Activated T-cell treated with anti-CD3 and anti-CD28 coated beads, Interleukin-2, amount 50 U/mL, for 24 hours (primary cell): ENCODE measurements around the gene BICD2.
A peak's percentile ranks its signal among the peaks of the same experiment; 100 is the strongest.

Experiments used
- DNase-seq: peaks from one replicate; pipeline ENCODE4 v3.0.0-alpha.2; 2020
- H3K27ac Mint-ChIP-seq: 2 replicates; pipeline ENCODE4 v1.8.0; 2020; ENCODE audit warnings: mild to moderate bottlenecking, mixed read lengths
- H3K27me3 Mint-ChIP-seq: 2 replicates; pipeline ENCODE4 v1.8.0; 2020; ENCODE audit warnings: mixed read lengths
- H3K36me3 Mint-ChIP-seq: 2 replicates; pipeline ENCODE4 v1.8.0; 2020; ENCODE audit warnings: low read depth, mixed read lengths
- H3K4me1 Mint-ChIP-seq: 2 replicates; pipeline ENCODE4 v1.8.0; 2020; ENCODE audit warnings: low read depth, mixed read lengths
- H3K4me3 Mint-ChIP-seq: 2 replicates; pipeline ENCODE4 v1.8.0; 2020; ENCODE audit warnings: mild to moderate bottlenecking, moderate library complexity, mixed read lengths
- H3K9me3 Mint-ChIP-seq: 2 replicates; pipeline ENCODE4 v1.8.0; 2020; ENCODE audit warnings: mixed read lengths

The BICD2 gene

DNA sequence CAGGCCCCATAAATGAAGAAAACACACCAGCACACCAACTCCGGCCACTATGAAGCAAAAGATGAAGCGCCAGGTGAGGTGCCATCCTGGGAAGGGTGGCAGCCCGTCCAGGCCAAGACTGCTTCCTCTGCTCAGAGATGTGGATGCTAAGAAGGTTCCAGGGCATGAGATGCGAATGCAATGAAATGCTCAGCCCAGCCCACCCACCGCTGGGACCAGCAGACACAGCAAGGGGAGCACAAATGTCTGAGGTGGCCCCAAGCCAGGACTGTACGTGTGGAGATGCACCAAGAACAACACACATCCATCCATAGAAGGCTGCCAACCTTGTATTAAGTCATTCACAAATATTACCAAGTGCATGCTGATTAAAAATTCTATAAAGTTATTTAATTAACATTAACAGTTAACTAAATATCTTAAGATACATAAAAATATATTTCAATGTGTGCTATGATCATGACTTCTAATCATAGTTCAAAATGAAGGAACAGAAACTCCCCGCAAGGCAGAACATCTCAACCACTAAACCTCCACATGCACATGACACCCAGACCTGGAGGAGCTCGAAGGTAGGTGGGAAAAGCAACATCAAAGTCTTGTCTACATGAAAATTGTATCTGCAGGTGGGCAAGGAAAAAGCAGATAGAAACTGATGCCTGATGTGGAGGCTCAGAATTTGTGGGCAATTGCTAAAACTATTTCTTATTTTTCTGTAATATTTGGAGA lies 43.7 kb downstream of the BICD2 start:
- Mint-ChIP-seq H3K27me3 (no peaks in the 10 kb centered on the region), H3K36me3 (peaks cover 90% of the 10 kb centered on the region), H3K4me1 (peaks cover 2% of the 10 kb centered on the region), H3K4me3 (no peak overlapping the region), H3K9me3 (no peaks in the 10 kb centered on the region), H3K27ac (no peak overlapping the region)
- DNase-seq, result no peak

DNA sequence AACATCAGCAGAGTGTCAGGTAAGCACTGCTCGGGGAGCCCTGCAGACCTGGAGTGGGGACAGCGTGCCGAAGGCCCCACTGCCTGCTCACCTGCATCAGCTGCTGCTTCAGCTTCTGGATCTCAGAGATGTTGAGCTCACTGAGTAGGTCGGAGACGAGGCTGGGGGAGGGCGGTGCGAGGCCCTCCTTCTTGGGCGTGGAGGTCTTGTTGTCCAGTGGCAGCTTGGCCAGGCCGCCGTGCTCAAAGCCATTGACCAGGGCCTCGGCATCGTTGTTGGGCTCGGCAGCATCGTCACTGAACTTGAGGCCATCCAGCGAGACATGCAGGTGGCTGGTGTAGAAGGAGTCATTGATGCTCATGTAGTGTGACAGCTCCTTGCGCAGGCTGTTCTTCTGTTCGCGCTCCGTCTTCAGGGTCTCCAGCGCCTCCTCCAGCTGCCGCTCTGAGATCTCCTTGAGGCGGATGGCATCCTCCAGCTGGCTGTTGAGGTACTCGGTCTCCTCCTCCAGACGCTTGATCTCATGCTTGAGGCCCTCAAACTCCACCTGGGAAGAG lies 44.3 kb downstream of the BICD2 start:
- H3K4me1 Mint-ChIP-seq, result peaks cover 2% of the 10 kb centered on the region
- H3K27me3 Mint-ChIP-seq, result no peaks in the 10 kb centered on the region
- H3K9me3 Mint-ChIP-seq, result no peaks in the 10 kb centered on the region
- no peak for DNase-seq
- no peak overlapping the region for H3K27ac Mint-ChIP-seq
- peaks cover 90% of the 10 kb centered on the region for H3K36me3 Mint-ChIP-seq
- H3K4me3 Mint-ChIP-seq, result no peak overlapping the region

DNA sequence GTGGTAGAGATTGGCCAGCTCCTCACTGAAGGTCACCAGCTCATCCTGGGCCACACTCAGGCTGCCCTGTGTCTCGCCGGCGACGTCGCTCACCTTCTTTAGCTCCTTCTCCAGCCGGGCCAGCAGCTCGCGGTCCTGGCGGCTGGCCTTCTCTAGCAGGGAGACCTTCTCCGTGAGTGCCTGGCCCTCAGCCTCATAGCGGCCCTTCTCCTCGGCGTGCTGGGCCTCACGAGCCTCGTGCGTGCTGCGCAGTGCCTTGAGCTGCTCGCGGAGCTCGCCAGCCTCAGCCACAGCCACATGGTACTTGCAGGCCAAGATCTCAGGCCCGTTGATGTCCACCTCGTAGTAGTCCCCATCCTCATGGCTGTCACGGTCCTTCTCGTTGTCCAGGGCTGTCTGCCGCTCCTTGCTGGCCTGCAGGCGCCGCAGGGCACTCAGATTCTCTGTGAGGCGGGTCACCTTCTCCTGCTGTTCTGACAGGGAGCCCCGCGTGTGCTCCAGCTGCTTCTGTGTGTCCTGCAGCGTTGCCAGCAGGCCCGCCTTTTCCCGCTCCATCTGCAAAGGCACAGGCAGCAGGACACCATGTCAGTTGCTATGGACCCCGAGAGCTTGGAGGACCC lies 45.5 kb downstream of the BICD2 start:
- Mint-ChIP-seq H3K36me3 (peaks cover 96% of the 10 kb centered on the region), H3K4me1 (no peaks in the 10 kb centered on the region), H3K9me3 (no peaks in the 10 kb centered on the region), H3K4me3 (no peak overlapping the region), H3K27me3 (no peaks in the 10 kb centered on the region), H3K27ac (peak overlapping the region; percentile 26)
- no peak for DNase-seq

DNA sequence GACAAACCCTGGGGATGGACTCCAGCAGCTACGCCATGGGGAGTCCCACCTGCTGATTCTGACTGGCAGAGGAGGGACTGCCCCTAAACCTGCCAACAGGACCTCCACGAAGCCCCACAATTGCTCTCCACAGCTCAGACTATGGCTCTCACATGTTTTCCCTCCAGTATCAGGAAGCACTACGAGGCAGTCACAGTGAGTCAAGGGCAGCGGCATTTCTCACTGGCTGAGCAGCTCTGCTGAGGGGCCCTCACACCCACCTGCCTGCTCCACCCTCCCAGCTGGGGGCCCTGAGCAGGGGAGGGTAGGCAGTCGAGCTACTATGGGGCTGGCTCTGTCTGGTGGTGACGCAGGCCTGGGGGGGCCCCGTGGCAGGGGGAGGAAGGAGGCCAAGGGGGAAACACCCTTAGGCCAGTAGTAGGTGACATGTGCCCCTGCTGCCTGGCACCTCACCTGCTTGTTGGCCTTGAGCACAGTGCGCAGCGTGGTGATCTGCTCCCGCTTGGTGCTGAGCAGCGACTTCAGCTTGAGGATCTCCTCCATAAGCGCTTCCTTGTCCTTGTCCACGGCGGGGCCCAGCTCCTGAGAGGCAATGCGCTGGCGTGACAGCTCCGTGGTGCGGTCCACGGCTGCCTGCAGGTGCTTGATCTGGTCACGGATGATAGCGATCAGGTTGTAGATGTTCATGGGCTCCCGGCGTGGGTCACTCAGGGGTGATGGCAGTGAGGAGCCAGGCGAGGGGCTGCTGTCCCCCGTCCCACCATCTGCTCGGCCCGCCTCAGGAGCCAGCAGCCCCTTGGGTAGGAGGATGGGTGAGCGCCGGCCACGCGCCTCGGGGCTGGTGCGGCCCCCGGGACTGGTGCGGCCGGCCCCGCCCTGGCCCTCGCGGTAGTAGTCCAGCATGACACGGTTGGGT lies 46.3 kb downstream of the BICD2 start:
- DNase-seq, result no peak
- Mint-ChIP-seq H3K36me3 (peaks cover 98% of the 10 kb centered on the region), H3K9me3 (no peaks in the 10 kb centered on the region)

DNA sequence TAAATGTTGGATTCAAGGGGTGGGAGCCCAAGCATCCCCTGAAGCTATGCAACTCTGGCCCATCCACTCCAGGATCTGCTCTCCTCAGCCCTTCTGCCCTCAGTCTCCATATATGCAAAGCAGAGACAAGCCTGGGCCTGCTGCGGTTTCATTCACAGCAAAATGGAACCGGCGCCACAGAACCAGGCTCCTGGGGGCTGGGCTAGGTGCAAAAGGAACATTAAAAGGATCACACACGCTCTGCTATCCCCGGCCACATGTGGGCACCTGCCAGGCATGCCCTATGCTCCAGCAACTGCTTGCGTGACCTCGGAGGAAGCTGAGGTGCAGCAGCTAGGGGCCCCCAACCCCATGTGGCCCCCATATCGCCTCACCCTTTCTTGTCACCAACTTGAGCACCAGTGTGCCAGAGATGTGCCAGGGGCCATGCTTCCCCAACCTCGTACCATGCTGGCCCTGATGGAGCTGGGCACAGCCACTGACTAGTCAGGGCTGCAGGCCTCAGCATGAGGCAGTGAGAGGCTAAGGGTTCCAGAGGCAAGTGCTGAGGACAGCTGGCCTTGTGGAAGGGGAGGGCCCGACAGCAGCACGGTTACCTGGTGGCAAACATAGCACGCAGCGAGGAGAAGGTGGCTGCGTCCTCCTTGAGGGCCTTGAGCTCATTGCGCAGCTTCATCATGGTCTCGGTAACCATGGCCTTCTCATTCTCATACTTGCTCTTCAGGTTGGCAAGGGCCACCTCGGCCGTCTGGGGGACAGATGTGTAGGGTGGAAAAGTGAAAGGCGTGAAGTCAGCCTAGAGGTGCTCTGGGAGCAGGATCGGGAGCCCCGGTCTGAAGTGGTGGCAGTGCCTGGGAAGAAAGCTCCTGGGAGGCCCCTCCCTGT lies 47.2 kb downstream of the BICD2 start:
- Mint-ChIP-seq H3K36me3 (peaks cover 98% of the 10 kb centered on the region), H3K27me3 (no peaks in the 10 kb centered on the region), H3K27ac (no peak overlapping the region), H3K9me3 (no peaks in the 10 kb centered on the region), H3K4me1 (peaks cover 10% of the 10 kb centered on the region), H3K4me3 (no peak overlapping the region)
- no peak for DNase-seq

More for the DNA sequence above, 46.3 kb downstream of the BICD2 start:
- Mint-ChIP-seq H3K27me3 (no peaks in the 10 kb centered on the region), H3K27ac (no peak overlapping the region), H3K4me3 (no peak overlapping the region), H3K4me1 (peaks cover 3% of the 10 kb centered on the region)

DNA sequence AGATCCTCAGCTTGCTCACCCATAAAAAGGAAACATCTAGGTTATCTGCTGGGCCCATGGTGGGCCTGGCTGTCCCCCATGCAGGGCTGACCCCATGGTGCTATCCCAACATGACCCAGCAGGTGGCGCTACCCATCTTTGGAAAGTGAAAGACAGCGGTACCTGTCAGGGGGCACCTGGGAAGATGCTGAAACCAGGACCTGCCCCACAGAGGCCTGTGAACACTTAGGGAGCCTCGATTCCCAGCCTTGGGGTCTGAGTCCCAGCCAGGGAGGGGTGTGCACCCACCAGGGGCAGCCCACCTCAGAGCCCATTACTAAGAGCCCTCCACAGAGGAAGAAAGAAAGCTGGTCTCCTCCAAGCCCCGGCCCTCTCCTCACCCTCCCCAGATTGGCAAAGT lies 48.1 kb downstream of the BICD2 start:
- Mint-ChIP-seq H3K27me3 (no peaks in the 10 kb centered on the region), H3K4me3 (no peak overlapping the region), H3K4me1 (peaks cover 18% of the 10 kb centered on the region), H3K36me3 (peaks cover 96% of the 10 kb centered on the region), H3K9me3 (no peaks in the 10 kb centered on the region), H3K27ac (no peak overlapping the region)
- DNase-seq, result peak; percentile 90

DNA sequence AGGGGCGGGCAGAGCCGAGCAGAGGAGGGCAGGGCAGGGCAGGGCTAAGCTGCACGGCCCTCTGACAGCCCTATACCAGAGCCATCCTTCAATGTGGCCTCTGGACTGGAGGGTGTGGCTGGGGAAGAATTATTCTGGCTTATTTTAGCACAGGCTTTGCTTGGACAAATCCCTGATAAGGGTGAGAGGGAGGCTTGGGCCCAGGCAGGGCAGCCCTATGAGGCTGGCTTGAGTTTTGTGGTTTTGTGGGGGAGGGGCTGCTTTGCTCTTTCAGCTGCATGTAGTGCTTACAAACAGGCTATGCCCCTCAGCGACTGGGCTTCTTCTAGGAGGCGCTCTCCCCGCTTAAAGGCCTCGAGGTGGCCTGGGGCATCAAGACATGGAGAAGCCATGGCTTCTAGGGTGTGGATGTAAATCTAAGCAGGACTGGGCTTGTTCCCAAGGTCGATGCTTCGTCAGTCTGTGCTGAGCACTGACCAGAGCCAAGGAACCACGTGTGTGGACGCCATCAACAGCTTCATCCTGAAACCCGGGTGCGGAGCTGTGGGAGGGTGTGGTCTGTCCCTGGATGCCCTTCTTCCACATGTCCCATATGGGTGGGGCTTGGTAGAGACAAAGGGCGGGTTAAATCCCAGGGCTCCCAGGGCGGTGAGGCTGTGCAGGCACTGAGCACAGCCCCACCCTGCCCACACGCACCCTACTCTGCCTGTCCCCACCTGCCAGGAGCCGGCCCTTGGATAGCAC lies 49.0 kb downstream of the BICD2 start:
- no peak for DNase-seq
- Mint-ChIP-seq H3K27me3 (no peaks in the 10 kb centered on the region), H3K36me3 (peaks cover 97% of the 10 kb centered on the region), H3K4me1 (peaks cover 23% of the 10 kb centered on the region), H3K27ac (no peak overlapping the region), H3K9me3 (no peaks in the 10 kb centered on the region), H3K4me3 (no peak overlapping the region)

DNA sequence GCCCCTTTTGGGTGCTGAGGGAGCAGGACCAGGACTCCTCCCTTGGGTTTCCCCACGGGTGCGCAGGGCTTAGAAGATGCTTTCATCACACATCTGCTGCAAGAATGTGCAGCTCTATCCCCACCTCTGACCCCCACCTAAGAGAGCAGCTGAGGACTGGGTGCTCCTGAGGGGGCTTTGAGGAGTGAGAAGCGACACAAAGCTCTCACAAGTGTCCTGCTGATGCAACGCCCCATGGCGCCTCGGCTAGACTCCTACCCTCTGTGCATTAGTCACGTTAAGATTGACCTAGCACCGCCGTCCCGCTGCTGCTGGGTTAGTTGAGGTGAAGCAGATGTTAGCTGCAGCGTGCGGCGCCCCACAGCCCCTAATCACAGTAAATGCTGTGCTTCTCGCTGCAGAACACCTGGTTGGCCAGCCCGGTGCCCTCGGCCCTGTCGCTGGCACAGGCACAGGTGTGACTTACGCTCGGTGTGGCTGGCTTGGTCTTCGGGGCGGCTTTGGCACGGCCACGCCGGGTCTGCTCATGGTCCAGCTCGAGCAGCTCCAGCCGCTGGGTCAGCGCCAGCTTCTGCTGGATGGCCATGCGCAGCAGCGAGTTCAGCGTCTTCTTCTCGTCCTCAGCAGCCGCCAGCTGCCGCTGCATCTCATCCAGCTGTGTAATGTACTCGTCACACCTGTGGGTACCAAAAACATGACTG lies 49.7 kb downstream of the BICD2 start:
- peaks cover 23% of the 10 kb centered on the region for H3K4me1 Mint-ChIP-seq
- no peaks in the 10 kb centered on the region for H3K9me3 Mint-ChIP-seq
- H3K27ac Mint-ChIP-seq, result no peak overlapping the region

DNA sequence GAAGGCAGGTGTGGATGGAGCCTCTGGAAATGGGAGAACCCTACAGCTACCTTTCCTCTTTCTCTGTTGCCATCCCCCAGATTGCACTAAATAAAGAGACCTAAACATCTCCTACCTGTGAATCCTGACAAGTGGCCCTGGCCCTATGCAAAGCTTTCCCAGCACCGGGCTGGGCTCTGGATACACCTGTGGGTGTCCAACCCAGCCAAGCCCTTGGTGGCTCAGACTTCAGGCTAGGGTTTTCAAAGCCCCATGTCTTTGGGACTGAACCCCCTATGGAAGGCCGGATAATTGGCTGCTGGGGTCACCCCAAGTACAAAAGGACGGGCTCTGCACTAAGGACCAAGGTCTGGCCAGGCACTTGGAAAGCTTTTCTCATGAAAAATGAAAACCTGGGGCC lies 50.6 kb downstream of the BICD2 start:
- H3K27ac Mint-ChIP-seq, result peak overlapping the region; percentile 16
- no peak overlapping the region for H3K4me3 Mint-ChIP-seq
- no peak for DNase-seq
- peaks cover 23% of the 10 kb centered on the region for H3K4me1 Mint-ChIP-seq
- H3K27me3 Mint-ChIP-seq, result no peaks in the 10 kb centered on the region
- H3K9me3 Mint-ChIP-seq, result no peaks in the 10 kb centered on the region
- peaks cover 92% of the 10 kb centered on the region for H3K36me3 Mint-ChIP-seq

More for the DNA sequence above, 49.7 kb downstream of the BICD2 start:
- H3K4me3 Mint-ChIP-seq, result no peak overlapping the region
- peaks cover 96% of the 10 kb centered on the region for H3K36me3 Mint-ChIP-seq
- DNase-seq, result no peak
- no peaks in the 10 kb centered on the region for H3K27me3 Mint-ChIP-seq

DNA sequence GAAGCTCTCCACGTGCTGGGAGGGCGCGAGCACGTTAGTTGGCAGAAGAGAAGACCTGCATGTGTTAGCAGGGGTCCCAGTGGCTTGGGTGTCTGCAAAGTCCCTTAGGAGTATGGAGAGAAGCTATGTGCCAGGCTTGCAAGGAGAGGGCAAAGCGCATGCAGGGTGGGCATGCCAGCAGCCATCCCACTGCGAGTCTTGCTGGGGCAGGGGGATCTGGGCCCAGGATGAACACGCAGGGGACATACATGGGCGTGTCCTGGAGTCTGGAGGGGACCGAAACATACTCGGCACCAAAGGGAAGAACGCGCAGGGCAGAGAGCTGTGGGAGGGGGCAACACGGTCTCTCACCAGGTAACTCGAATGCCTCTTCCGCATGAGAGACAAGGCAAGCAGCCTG lies 51.1 kb downstream of the BICD2 start:
- H3K27me3 Mint-ChIP-seq, result no peaks in the 10 kb centered on the region
- peak overlapping the region; percentile 16 for H3K27ac Mint-ChIP-seq
- peaks cover 88% of the 10 kb centered on the region for H3K36me3 Mint-ChIP-seq
- H3K4me1 Mint-ChIP-seq, result peaks cover 23% of the 10 kb centered on the region
- no peak for DNase-seq
- H3K9me3 Mint-ChIP-seq, result no peaks in the 10 kb centered on the region
- H3K4me3 Mint-ChIP-seq, result no peak overlapping the region

DNA sequence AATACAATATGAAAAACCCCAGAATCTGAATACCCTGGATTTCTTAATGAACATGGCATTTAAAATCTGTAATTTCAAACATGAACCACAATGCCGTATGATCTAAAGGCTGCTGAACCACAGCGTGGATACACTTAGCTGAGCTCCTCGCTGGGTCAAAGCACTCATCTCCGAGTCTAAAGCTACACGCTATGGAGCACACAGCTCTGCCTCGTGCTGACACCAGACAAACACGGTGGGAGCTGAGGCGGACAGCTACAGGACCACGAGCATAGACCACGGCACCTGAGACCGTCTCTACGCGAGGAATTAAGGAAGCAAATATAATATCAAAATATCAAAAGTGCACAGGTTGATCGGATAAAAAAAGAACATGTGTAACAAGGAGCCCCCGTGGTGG lies 51.9 kb downstream of the BICD2 start:
- H3K4me1 Mint-ChIP-seq, result peaks cover 23% of the 10 kb centered on the region
- peaks cover 81% of the 10 kb centered on the region for H3K36me3 Mint-ChIP-seq
- no peak overlapping the region for H3K27ac Mint-ChIP-seq
- no peak overlapping the region for H3K4me3 Mint-ChIP-seq
- no peaks in the 10 kb centered on the region for H3K9me3 Mint-ChIP-seq
- no peaks in the 10 kb centered on the region for H3K27me3 Mint-ChIP-seq
- no peak for DNase-seq

DNA sequence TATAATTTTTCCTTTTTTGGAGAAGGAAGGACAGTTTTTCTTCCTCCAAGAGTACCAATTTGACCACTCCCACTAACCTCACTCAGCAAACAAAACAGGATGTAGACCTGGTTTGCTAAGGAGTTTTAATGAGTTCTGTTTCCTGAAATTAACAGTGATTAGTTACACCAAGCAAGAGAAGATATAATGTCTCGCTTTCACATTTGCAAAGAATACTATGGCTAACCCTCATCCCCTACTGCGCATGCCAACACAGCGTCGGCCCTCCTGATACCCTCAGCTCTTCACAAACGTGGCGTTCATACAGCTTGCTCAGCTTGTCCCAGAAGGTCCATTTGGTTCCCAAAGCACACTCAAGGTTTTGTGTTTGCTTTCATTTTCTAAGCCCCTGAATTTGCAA lies 52.8 kb downstream of the BICD2 start:
- Mint-ChIP-seq H3K27ac (peak overlapping the region; percentile 88), H3K36me3 (peaks cover 71% of the 10 kb centered on the region), H3K9me3 (no peaks in the 10 kb centered on the region), H3K27me3 (no peaks in the 10 kb centered on the region), H3K4me1 (peaks cover 28% of the 10 kb centered on the region), H3K4me3 (peak overlapping the region; percentile 12)
- no peak for DNase-seq

DNA sequence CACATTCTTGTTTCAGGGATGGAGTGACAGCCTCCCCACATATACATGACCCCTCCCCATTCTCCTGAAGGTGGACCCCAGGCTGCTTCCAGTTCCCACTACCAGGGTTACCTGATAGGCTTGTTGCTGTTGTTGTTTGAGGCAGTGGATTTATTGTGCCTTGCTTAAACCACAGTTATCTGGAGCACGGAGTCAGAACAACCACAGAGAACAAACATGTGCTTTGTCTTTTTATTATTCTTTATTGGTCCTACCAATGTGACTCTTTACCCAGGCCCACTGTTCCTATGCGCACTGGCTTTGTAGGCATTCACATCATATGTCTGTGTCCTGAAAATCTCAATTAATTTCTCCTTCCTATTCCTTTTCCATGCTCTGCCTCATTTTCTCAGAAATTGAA lies 53.5 kb downstream of the BICD2 start:
- Mint-ChIP-seq H3K4me3 (no peak overlapping the region), H3K36me3 (peaks cover 65% of the 10 kb centered on the region), H3K27ac (peak overlapping the region; percentile 10), H3K4me1 (peaks cover 35% of the 10 kb centered on the region), H3K9me3 (no peaks in the 10 kb centered on the region), H3K27me3 (no peaks in the 10 kb centered on the region)
- DNase-seq, result no peak
